DMS114 treated with DMSO at 0.1 percent for 48 hours (cell line): Measurements from ENCODE around the gene FLOT1.
"Not testable (repeated sequence)": the region's sequence is repeated elsewhere in the genome, so short reads cannot be mapped to it uniquely, and the experiment has no call there.

Experiments used
- DNase-seq: peaks from one replicate; lab custom pipeline; 2025; ENCODE audit not compliant: unreplicated experiment; lab: John Stamatoyannopoulos, UW

Gene FLOT1

DNA sequence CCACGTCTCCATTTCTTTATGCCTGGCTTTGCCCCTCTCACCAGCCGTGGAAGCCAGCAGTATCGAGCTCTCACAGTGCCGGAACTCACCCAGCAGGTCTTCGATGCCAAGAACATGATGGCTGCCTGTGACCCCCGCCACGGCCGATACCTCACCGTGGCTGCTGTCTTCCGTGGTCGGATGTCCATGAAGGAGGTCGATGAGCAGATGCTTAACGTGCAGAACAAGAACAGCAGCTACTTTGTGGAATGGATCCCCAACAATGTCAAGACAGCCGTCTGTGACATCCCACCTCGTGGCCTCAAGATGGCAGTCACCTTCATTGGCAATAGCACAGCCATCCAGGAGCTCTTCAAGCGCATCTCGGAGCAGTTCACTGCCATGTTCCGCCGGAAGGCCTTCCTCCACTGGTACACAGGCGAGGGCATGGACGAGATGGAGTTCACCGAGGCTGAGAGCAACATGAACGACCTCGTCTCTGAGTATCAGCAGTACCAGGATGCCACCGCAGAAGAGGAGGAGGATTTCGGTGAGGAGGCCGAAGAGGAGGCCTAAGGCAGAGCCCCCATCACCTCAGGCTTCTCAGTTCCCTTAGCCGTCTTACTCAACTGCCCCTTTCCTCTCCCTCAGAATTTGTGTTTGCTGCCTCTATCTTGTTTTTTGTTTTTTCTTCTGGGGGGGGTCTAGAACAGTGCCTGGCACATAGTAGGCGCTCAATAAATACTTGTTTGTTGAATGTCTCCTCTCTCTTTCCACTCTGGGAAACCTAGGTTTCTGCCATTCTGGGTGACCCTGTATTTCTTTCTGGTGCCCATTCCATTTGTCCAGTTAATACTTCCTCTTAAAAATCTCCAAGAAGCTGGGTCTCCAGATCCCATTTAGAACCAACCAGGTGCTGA, 18.4 kb downstream of the FLOT1 start:
- DNase-seq: not testable (repeated sequence)

DNA sequence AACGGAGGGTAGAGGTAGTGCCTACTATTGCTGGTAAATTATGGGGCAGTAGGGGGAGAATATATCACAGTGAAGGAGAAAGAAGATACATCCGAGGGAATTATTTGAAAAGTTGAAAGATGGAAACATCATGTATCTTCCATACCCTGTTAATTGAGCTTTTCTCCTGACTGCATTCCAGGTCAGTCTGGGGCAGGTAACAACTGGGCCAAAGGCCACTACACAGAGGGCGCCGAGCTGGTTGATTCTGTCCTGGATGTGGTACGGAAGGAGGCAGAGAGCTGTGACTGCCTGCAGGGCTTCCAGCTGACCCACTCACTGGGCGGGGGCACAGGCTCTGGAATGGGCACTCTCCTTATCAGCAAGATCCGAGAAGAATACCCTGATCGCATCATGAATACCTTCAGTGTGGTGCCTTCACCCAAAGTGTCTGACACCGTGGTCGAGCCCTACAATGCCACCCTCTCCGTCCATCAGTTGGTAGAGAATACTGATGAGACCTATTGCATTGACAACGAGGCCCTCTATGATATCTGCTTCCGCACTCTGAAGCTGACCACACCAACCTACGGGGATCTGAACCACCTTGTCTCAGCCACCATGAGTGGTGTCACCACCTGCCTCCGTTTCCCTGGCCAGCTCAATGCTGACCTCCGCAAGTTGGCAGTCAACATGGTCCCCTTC, 19.2 kb downstream of the FLOT1 start:
- not testable (repeated sequence) for DNase-seq

DNA sequence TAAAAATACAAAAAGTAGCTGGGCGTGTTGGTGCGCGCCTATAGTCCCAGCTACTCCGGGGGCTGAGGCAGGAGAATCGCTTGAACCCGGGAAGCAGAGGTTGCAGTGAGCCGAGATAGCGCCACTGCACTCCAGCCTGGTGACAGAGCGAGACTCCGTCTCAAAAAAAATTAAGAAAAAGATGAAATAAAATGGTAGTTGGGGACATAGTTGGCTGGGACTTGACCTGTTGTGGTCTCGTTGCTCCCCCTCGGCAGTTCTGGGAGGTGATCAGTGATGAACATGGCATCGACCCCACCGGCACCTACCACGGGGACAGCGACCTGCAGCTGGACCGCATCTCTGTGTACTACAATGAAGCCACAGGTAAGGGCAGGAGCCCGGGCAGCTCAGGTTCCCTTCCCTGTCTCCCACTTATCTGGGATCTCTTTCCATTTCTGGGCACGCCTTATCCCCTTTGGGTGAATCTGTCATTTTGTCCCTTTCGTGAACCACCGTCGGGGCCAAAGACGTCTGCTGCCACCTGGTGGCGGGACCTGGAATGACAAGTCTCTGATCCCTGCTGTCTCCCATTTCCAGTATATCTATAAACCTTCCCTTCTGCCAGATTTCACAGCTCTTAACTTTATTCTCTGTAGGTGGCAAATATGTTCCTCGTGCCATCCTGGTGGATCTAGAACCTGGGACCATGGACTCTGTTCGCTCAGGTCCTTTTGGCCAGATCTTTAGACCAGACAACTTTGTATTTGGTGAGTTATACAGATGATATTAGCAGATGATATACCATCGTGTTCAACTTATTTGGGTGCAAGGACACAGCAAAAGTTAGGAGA, 20.0 kb downstream of the FLOT1 start:
- DNase-seq: peak; percentile 75

DNA sequence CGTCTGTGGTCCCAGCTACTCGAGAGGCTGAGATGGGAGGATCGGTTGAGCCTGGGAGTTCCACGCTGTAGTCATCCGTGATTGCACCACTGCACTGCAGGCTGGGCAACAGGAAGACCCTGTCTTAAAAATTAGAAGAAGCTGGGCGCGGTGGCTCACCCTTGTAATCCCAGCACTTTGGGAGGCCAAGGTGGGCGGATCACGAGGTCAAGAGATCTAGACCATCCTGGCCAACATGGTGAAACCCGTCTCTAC, 20.5 kb downstream of the FLOT1 start:
- DNase-seq: not testable (repeated sequence)

DNA sequence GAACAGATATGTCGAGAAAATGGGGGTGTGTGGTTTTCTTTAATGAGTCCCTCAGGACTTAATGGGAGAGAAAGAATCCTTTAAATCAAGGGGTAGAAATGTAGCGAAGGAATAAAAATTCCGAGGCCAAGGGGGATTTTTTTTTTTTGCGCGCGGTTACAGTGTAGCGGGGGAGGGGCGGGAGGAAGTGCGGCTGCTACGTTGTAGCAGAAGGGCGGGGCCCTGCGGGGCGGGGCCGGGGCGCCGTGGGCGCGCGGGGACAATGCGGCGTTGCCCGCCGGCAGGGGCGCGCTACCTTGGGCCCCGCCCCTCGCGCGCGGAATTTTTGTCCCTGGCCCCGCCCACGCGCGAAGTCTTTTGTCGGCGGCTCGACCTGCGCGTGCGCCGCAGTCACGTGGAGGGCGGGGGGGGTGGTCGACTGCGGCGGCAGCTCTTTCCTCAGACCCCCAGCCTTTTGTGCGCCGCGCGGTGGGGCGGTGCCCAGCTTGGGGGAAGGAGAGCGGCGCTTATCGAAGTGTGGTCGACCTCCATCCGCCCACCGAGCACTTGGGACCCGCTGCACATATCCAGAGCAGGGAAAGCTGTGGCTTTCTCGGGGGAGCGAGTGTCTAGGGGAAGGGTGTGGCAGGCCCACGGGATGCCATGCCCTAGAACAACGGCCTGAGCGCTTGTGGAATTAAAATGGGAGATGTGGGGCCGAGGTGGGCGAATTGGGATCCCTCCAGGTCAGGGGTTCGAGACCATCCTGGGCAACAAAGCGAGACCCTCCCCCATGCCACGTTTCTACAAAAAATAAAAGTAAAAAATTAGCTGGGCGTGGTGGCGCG, 21.1 kb downstream of the FLOT1 start:
- peak; percentile 90 for DNase-seq

DNA sequence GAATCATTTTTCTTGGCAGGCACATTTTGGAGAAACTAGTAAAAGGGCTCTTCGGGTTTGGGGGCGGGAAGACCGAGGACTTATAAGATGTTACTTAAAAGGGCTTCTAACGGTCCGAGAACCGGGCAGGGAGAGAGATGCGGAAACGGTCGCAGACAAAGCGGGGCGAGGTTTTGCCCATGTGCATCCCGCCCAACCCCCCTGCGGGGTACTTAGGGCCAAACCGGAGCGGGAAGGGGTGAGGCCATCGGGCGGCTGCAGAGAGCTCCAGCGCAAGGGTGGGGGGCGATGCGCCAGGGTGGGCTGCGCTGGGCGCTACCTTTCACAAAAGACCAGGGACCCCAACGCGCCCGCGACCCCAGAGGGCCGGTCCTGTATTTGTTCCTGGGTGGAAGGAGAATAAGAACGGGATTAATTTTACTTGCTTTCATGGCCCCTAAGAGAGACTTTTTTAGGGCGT, 21.7 kb downstream of the FLOT1 start:
- peak; percentile 43 for DNase-seq

DNA sequence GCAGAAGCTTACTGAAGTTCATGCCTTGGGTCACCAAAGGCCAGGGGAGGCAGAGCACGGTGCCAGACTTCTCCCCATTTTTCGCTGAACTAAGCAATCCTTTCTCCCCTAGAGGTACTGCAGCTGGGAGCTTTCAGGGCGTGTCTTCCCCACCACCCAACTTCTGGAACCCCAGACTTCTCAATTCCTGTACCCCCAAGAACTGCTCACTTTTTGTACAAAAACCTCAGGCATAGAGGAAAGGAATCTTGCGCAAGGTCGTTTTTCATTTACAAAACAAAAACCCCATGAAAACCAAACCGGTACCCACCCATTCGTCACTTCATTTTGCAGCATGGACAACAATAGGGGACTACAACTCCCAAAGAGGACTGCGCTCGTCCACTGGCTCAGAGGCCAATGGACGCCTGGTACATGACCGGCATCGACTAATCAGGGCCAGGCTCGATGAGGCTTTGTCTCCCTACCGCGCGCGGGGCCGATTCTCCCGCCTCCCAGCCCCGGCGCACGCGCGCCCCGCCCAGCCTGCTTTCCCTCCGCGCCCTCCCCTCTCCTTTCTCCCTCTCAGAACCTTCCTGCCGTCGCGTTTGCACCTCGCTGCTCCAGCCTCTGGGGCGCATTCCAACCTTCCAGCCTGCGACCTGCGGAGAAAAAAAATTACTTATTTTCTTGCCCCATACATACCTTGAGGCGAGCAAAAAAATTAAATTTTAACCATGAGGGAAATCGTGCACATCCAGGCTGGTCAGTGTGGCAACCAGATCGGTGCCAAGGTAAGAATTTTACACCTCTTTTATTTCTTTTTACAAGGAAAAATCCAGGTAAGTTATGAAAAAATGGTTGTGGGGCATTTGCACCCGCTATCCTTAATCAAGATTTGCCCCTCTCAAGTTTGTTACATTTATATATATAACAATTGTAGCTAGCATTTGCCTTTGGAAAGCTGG, 22.4 kb downstream of the FLOT1 start, which contains the start of gene TUBB:
TUBB (plus strand) TSS at position 562 of the 947 bp plus-strand sequence; CDS start at position 717, 155 bp downstream.
- DNase-seq: peak; percentile 99

DNA sequence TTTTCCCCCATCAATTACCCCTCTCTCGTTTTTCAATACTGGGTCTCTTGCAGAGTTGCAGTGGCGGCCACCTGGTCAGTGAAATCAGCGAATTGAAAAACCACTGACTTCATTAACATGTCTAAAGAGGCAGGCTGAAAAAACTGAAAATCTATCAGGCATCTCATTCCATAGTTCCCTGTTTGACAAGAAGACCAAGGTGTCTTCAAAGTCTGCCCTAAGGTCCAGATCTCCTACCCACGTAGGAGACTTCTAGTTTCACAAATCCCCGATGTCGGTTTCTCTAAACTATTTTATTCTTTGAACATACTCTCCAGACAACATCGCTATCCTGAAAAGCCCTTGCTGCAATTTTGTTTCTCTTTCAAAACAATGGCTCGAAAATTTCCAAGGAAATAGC, 23.1 kb downstream of the FLOT1 start:
- peak; percentile 60 for DNase-seq

DNA sequence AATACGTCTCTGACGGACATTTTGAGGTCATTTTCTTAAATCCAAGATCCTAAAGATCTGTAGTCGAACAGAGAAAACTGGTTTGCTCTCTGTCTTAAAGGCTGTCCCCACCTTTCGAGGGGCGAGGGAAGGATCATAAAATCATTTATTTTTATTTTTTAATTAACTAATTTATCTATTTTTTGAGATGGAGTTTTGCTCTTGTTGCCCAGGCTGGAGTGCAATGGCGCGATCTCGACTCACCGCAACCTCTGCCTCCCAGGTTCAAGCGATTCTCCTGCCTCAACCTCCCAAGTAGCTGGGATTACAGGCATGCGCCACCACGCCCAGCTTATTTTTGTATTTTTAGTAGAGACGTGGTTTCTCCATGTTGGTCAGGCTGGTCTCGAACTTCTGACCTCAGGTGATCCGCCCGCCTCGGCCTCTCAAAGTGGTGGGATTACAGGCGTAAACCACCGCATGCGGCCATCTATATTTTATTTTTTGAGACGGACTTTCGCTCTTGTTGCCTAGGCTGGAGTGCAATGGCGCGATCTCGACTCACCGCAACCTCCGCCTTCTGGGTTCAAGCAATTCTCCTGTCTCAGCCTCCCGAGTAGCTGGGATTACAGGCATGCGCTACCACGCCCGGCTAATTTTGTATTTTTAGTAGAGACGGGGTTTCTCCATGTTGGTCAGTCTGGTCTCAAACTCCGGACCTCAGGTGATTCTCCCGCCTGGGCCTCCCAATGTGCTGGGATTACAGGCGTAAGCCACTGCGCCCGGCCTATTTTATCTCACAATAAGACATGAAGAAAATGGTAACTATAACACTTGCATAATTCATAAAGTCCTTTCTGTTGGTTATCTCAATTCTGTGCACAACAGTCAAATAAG, 24.4 kb downstream of the FLOT1 start:
- not testable (repeated sequence) for DNase-seq

DNA sequence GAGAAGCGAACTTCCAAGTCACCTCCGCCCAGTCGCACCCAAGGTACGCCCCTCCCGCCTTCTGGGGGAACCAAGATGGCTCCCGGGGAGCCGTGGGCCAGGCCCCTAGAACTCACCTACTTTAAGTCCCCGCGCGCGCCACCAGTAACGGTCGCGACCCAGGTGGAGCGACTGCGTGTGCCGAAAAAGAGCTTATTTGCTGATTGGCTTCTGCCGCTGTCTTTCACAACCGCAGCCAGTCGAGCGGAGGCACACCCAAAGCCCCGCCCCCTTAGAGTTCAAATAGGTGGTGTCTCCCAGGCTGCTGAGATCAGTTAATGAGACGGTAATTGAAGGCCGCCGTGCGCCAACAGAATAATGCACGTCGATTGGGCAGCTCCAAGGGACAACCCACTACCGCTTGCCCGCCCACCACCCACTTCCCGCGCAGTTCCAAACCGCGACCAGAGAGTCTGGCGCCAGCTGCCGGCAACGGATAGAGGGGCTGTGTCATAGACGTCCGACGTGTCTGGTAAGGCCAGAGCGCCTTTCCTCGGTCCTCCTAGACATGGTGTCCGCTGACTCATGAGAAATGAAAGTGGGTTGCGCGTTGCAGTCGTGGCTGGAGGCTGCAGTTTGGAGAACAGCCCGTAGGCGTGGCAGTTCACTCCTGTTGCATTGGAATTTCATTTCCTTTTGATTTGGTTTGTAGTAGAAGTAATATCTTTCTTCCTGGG, 25.2 kb downstream of the FLOT1 start, which contains the start of gene MDC1:
MDC1 (minus strand) TSS at position 153 of the 716 bp plus-strand sequence. CDS start 2,106 bp downstream, outside the sequence.
- peak; percentile 100 for DNase-seq

DNA sequence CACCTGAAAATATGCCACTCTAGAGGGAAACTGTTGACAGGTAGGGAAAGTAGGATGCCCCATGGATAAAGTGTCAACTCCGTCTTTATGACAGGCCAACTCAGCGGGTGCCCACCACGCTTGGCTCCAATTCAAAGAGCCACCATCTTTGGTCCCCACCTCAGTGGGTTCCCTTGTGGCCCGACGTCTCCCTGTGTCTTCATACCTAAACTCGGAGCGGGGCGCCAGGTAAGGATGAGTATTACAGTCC, 25.7 kb downstream of the FLOT1 start:
- no peak for DNase-seq

DNA sequence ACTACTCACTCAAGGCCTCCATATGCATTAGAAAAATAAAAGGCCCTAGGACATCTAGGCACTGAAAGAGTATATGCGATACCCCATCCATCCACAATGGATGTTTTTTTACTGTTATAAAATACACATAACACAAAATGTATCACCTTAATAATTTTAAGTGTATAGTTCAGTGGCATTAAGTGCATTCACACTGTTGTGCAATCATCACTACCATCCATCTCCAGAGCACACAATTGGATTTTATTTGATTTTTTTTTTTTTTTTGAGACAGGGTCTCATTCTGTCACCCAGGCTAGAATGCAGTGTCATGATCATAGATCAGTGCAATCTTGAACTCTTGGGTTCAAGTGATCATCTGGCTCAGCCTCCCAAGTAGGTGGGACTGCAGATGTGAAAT, 28.2 kb downstream of the FLOT1 start:
- DNase-seq: no peak

DNA sequence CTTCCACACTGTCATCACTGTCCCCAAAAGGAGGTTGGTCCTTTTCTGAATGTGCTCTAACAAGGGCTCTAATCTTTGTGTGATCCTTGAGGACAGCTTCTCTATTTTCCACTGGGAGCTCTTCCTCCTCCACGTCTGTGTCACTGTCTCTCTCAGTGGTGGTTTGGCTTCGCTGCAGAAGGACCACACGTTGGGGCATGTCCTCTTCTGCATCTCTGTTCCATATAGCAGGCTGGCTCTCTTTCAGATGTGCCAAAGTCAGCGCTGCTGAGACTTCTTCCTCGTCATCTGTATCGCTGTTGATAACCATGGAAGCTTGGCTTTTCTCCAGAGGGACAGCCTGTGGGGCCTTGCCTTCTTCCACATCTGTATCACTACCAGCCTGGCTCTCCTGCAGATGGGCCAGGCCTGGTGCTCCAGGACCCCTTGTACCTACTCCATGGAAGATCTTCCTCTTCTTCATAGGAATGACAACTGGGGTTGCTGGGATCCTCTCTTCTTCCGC, 30.0 kb downstream of the FLOT1 start:
- DNase-seq: no peak

DNA sequence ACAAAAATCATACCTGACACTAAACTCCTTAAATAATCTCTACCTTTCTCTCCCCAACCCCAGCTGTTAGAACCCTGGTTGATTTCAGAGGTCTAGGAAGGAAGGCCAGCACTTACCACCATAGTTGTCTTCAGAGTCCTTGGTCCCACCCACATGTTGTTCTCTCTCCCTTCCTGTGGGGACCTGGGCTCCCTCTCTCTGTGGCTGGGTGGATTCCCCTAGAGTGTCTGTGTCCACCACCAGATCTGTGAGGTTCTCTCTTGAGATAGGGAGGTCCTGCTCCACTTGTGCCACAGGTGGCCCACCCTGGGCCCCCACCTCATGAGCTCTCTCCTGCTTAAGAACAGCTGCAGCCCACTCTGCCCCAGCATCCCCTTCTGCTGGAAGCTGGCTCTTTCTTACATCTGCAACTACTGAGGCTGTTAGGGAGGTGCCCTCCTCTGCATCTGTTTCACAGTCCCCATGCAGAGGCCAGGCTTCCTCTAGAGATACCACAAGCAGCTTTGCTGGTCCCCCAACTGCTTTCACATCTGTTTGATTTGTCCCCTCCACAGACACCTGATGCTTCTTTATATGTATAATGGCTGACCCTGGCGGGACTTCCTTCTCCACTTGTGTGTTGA, 30.6 kb downstream of the FLOT1 start:
- no peak for DNase-seq

DNA sequence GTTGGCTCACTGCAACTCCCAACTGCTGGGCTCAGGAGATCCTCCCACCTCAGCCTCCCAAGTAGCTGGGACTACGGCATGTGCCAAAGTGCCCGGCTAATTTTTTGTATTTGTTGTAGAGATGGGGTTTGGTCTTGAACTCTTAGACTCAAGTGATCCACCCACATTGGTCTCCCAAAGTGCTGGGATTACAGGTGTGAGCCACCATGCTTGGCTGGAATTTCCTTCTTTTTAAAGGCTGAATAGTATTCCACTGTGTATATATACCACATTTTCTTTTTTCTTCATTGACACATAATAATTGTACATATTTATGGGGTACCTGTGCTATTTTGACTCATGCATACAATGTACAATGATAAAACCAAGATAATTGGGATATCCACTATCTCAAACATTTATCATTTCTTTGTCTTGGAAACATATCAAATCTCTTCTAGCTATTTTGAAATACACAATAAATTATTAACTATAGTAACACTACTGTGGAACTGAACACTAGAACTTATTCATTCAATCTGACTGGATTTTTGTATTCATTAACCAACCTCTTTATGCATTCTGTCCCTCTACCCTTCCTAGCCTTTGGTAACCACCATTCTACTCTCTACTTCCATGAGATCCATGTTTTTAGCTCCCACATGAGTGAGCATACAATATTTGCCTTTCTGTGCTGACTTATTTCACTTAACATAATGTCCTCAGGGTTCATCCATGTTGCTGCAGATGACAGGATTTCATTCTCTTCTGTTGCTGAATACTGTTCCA, 33.2 kb downstream of the FLOT1 start:
- no peak for DNase-seq

DNA sequence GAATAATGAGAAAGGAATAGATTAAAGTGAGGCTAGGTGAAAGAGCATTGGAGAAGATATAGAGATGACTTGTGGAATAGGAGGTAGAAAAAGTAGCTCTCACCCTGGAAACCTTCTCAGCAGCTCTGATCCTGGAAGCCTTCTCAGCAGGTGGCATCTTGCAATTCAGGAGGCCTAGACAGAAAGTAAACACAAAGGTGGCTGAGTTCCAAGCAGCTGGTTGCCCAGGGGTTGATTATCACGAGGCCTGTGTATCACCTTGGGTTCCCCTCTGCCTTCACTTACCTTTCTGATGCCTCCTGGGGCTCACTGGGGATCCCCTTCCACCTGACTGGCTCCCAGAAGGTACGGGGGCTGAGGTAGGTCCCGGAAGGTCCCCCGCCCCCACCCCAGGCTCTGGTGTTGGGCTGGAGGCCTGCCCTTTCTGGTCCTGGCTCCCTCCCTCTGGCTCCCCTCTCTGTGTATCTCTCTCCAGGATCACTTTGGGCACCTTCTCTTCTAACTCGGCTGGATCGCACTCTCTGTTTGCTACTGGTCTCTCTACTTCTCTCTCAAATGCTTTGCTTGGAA, 35.1 kb downstream of the FLOT1 start:
- no peak for DNase-seq
